Activated B cell treated with CpG ODN at 0.5 μM for 24 hours (primary cell): ENCODE measurements around the gene HIVEP2. TPM values are rescaled to one million over a fixed set of nuclear protein-coding genes. Genes with fewer than 3 reads are reported as not detected.

Source experiments
- ATAC-seq: fragments of 200-7000 bp; cut with Tn5 transposase; one replicate; pipeline ENCODE4 v1.10.0; 2021; ENCODE audit warnings: low read depth, mild to moderate bottlenecking, moderate library complexity
- CTCF ChIA-PET: fragments of 350-600 bp; sonication (Branson Sonifier 250); formaldehyde crosslinking; loops from one replicate; lab custom pipeline; 2021; ENCODE audit warnings: antibody characterized with exemption; lab: Charles Lee
- POLR2A ChIA-PET: fragments of 350-600 bp; sonication (Branson Sonifier 250); formaldehyde crosslinking; loops from one replicate; lab custom pipeline; 2021; ENCODE audit warnings: antibody characterized with exemption; lab: Charles Lee
- DNase-seq: peaks from one replicate; pipeline ENCODE4 v3.0.0; 2022
- H3K27ac Mint-ChIP-seq: one replicate; pipeline ENCODE4 v1.8.0; 2020; ENCODE audit warnings: mixed read lengths
- H3K27me3 Mint-ChIP-seq: one replicate; pipeline ENCODE4 v1.8.0; 2021; ENCODE audit warnings: mixed read lengths
- H3K36me3 Mint-ChIP-seq: one replicate; pipeline ENCODE4 v1.8.0; 2021; ENCODE audit warnings: low read depth, mixed read lengths
- H3K4me1 Mint-ChIP-seq: one replicate; pipeline ENCODE4 v1.8.0; 2021; ENCODE audit warnings: mixed read lengths
- H3K4me3 Mint-ChIP-seq: one replicate; pipeline ENCODE4 v1.8.0; 2020; ENCODE audit warnings: mild to moderate bottlenecking, mixed read lengths
- H3K9me3 Mint-ChIP-seq: one replicate; pipeline ENCODE4 v1.8.0; 2020; ENCODE audit warnings: mixed read lengths
- intact Hi-C: fragments of 100-400 bp; cut with micrococcal nuclease; formaldehyde crosslinking; loops from one replicate; pipeline ENCODE4 v1.15.1; 2024
- total RNA-seq: library from RNA; stranded (reverse); gene quantifications from 2 replicates; pipeline ENCODE4 v1.2.3, GENCODE V29; 2022
- TF ChIP-seq, protein P1 (sequence below): fragments of 200-600 bp; IDR thresholded peaks from one replicate; pipeline ENCODE4 v1.8.0; 2022; ENCODE audit warnings: antibody characterized with exemption, mild to moderate bottlenecking

The HIVEP2 gene
- total RNA-seq, 1 donor from 2014 or later: 25.4 TPM

DNA sequence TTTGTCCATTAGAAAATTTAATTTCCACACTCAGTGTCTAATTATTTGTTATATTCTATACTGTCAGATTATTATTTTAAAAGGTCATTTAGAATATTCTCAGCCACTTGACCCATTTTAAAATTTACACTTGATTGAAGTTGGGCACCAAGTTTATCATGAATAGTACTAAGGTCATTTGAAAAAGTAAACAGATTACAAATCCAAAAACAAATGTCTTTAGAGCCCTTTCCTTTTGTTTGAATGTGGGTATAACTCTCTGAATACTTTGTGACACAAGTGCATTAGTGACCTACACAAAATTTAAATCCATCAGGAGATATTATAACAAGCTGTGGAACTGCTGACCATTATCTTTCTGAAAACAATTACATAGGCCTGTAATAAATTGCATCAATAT is 11.3 kb downstream of the HIVEP2 start:
- Mint-ChIP-seq H3K27me3 (no peaks in the 10 kb centered on the region), H3K4me3 (no peak overlapping the region), H3K27ac (peak overlapping the region; percentile 90), H3K4me1 (peaks cover 81% of the 10 kb centered on the region), H3K36me3 (peaks cover 3% of the 10 kb centered on the region), H3K9me3 (no peaks in the 10 kb centered on the region)
- CTCF ChIA-PET: interaction anchor here (2.3 kb wide), 1 partner anchor 10 kb away, joined by 7 read pairs; no protein-coding TSS in a partner anchor
- DNase-seq (no peak), ATAC-seq (no peak)
- POLR2A ChIA-PET: interaction anchor here (0.9 to 2.2 kb wide), 3 partner anchors 10 to 20 kb away, joined by 3 to 7 read pairs (median 4); no protein-coding TSS in a partner anchor
- TF ChIP-seq, protein P1, sequence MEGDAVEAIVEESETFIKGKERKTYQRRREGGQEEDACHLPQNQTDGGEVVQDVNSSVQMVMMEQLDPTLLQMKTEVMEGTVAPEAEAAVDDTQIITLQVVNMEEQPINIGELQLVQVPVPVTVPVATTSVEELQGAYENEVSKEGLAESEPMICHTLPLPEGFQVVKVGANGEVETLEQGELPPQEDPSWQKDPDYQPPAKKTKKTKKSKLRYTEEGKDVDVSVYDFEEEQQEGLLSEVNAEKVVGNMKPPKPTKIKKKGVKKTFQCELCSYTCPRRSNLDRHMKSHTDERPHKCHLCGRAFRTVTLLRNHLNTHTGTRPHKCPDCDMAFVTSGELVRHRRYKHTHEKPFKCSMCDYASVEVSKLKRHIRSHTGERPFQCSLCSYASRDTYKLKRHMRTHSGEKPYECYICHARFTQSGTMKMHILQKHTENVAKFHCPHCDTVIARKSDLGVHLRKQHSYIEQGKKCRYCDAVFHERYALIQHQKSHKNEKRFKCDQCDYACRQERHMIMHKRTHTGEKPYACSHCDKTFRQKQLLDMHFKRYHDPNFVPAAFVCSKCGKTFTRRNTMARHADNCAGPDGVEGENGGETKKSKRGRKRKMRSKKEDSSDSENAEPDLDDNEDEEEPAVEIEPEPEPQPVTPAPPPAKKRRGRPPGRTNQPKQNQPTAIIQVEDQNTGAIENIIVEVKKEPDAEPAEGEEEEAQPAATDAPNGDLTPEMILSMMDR: no peak
- intact Hi-C loops: no loop called here

DNA sequence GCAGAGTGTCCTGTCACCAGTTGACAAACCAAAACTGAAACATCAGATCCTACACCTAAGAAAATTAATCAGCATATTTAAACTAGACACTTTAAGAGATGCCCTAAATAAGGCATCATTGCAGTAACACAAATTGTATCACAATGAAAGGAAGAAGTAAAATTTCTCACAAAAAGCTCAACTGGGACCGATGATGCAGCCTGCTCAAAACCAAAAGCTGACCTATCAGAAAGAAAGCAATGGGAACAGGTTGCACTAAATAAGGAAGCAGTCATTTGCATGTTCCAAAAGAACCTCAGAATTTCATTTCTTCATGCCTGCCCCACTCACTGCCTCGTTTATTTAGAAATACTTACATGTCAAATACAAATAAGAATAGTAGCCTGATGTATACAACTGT is 12.1 kb downstream of the HIVEP2 start:
- H3K27ac Mint-ChIP-seq: peak overlapping the region; percentile 90
- POLR2A ChIA-PET: interaction anchor here (0.9 to 1.0 kb wide), 2 partner anchors 13 to 14 kb away, joined by 3 read pairs; no protein-coding TSS in a partner anchor
- peaks cover 85% of the 10 kb centered on the region for H3K4me1 Mint-ChIP-seq
- H3K36me3 Mint-ChIP-seq: peaks cover 3% of the 10 kb centered on the region
- intact Hi-C loops: no loop called here
- no peaks in the 10 kb centered on the region for H3K27me3 Mint-ChIP-seq
- peak overlapping the region; percentile 33 for H3K4me3 Mint-ChIP-seq
- ATAC-seq (peak; percentile 8), DNase-seq (no peak)
- no peaks in the 10 kb centered on the region for H3K9me3 Mint-ChIP-seq
- CTCF ChIA-PET: no interaction called here
- TF ChIP-seq, protein P1: no peak

DNA sequence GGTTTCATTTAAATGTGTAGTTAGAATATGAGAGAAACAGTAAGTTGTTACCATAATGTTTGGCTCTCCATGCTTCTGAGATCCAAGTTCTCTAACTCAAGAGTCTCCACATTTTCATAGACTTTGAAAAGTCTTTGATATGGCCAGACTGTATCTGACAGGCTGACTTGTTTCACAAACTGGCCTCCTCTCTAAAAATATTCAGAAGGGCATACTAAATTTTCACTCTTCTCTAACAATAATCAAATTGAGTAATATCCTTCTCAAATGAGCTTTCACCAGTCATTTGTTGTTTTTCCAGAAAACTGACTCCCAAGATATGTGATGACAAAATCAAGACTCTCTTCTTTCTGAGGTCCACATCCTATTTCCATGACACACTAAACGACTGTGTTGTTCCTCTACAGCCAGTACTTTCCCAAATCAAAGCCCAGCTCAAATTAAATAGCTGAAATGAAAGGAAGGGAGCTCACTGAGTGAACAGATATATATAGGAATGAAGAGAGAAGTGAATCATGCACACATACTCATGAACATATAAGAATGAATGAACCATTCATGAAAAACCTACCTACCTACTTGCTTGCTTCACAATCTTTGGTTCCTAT is 15.1 kb downstream of the HIVEP2 start:
- H3K4me3 Mint-ChIP-seq: no peak overlapping the region
- H3K9me3 Mint-ChIP-seq: no peaks in the 10 kb centered on the region
- TF ChIP-seq, protein P1: no peak
- H3K27me3 Mint-ChIP-seq: no peaks in the 10 kb centered on the region
- DNase-seq (no peak), ATAC-seq (no peak)
- intact Hi-C loops: loop anchor here (5.0 kb wide), 1 partner anchor 88 kb away; no protein-coding TSS in a partner anchor
- H3K36me3 Mint-ChIP-seq: peaks cover 3% of the 10 kb centered on the region
- ChIA-PET CTCF (interaction anchor here (1.0 kb wide), 1 partner anchor 10 kb away, joined by 3 read pairs; no protein-coding TSS in a partner anchor), POLR2A (interaction anchor here (0.8 to 1.7 kb wide), 3 partner anchors 15 to 17 kb away, joined by 3 to 8 read pairs (median 4); partner anchors contain the start of gene HIVEP2)
- H3K4me1 Mint-ChIP-seq: peaks cover 79% of the 10 kb centered on the region
- peak overlapping the region; percentile 59 for H3K27ac Mint-ChIP-seq

DNA sequence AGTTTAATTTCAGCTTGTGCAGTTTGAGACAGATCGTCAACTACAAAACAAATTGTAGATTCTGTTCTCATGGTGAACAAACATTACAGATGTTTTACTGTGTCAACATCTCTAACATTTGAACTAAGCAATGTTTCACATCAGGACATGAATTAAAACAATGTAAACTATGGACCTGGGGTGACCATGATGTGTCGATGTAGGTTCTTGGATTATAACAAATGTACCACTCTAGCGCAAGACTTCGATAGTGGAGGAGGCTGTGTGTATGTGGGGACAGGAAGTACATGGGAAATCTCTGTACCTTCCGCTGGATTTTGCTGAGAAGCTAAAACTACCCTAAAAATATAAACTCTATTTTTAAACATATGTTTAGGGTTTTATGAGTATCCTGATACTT is 17.1 kb downstream of the HIVEP2 start:
- no peaks in the 10 kb centered on the region for H3K27me3 Mint-ChIP-seq
- DNase-seq (no peak), ATAC-seq (no peak)
- peak overlapping the region; percentile 86 for H3K4me3 Mint-ChIP-seq
- H3K9me3 Mint-ChIP-seq: no peaks in the 10 kb centered on the region
- ChIA-PET POLR2A (interaction anchor here (0.7 to 3.6 kb wide), 12 partner anchors 7 to 108 kb away, joined by 3 to 29 read pairs (median 14); no protein-coding TSS in a partner anchor), CTCF (interaction anchor here (1.0 to 1.2 kb wide), 2 partner anchors 85 to 99 kb away, joined by 3 read pairs; no protein-coding TSS in a partner anchor)
- peaks cover 3% of the 10 kb centered on the region for H3K36me3 Mint-ChIP-seq
- intact Hi-C loops: loop anchor here (1.0 to 5.0 kb wide), 3 partner anchors 7 to 86 kb away; no protein-coding TSS in a partner anchor
- TF ChIP-seq, protein P1: no peak
- H3K27ac Mint-ChIP-seq: peak overlapping the region; percentile 93
- H3K4me1 Mint-ChIP-seq: peaks cover 61% of the 10 kb centered on the region

DNA sequence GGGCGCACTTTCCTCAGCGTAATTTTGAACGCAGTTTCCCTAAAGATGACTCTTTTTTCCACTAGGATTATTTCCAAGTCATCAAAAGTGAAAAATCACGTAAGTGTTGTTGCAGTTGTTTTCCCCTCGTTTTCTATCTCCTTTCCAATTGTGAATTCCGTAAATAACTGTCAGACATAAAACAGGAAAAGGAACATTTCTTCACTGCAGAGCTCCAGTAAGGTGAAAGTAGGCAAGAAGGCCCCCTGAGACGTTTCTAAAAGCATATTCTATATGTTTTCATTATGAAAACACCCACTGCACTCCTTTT is 17.8 kb downstream of the HIVEP2 start:
- CTCF ChIA-PET: interaction anchor here (0.6 to 1.2 kb wide), 3 partner anchors 70 to 100 kb away, joined by 3 read pairs; no protein-coding TSS in a partner anchor
- DNase-seq (no peak), ATAC-seq (no peak)
- peaks cover 3% of the 10 kb centered on the region for H3K36me3 Mint-ChIP-seq
- POLR2A ChIA-PET: interaction anchor here (0.5 to 3.6 kb wide), 18 partner anchors 8 to 500 kb away, joined by 3 to 32 read pairs (median 10); partner anchors contain the start of gene HIVEP2
- no peaks in the 10 kb centered on the region for H3K9me3 Mint-ChIP-seq
- H3K27ac Mint-ChIP-seq: peak overlapping the region; percentile 93
- intact Hi-C loops: loop anchor here (1.0 to 5.0 kb wide), 2 partner anchors 8 to 85 kb away; no protein-coding TSS in a partner anchor
- TF ChIP-seq, protein P1: no peak
- H3K27me3 Mint-ChIP-seq: no peaks in the 10 kb centered on the region
- H3K4me1 Mint-ChIP-seq: peaks cover 54% of the 10 kb centered on the region
- H3K4me3 Mint-ChIP-seq: peak overlapping the region; percentile 86
